NB4 (cell line): ENCODE measurements around the gene CCDC200.
"Not testable (repeated sequence)": the region's sequence is repeated elsewhere in the genome, so short reads cannot be mapped to it uniquely, and the experiment has no call there.

ENCODE experiments used
- CTCF ChIP-seq: IDR thresholded peaks from one replicate; pipeline ENCODE4 v1.5.1; 2012; ENCODE audit warnings: low read depth, low read length
- MAX ChIP-seq: IDR thresholded peaks from 2 replicates; pipeline ENCODE4 v1.6.1; 2011; ENCODE audit warnings: low read depth, low read length
- MYC ChIP-seq: IDR thresholded peaks from 2 replicates; pipeline ENCODE4 v1.6.1; 2011; ENCODE audit warnings: low read depth, low read length
- POLR2A ChIP-seq: IDR thresholded peaks from 2 replicates; pipeline ENCODE4 v1.6.1; 2011; ENCODE audit warnings: mild to moderate bottlenecking; ENCODE audit not compliant: insufficient read length; ENCODE audit errors: extremely low read depth

GRCh38 chr17:43246456-43246855 is 18.0 kb upstream of the CCDC200 start:
- not testable (repeated sequence) for TF ChIP-seq CTCF, POLR2A, MYC, MAX
